Heart right ventricle (tissue), 16 donors: ENCODE data around the gene CDKN3. TPM values are rescaled to one million over a fixed set of nuclear protein-coding genes. Genes with fewer than 3 reads are reported as not detected.

ENCODE experiments used
- ATAC-seq, 8 donors: fragments of 200-7000 bp; cut with Tn5 transposase; one replicate each; pipeline ENCODE4 v1.9.1; 2020; ENCODE audit warnings: mild to moderate bottlenecking in 8 of 8, moderate library complexity in 8 of 8, moderate number of reproducible peaks in 1 of 8
- DNase-seq, 2 donors: peaks; one replicate each; pipeline ENCODE4 v3.0.0-alpha.2; 2020
- H3K27ac ChIP-seq, 10 donors: fragments of 200-600 bp; sonication (generic) in 2 of 10; one replicate each; pipeline versions ENCODE4 v1.5.0 to v1.8.0; 2020 to 2022; ENCODE audit warnings: mild to moderate bottlenecking in 3 of 10
- H3K27me3 ChIP-seq, 7 donors: fragments of 200-600 bp; one replicate each; pipeline ENCODE4 v1.8.0; 2021 to 2022; ENCODE audit warnings: mild to moderate bottlenecking in 2 of 7
- H3K36me3 ChIP-seq, 9 donors: fragments of 200-600 bp; sonication (generic) in 1 of 9; one replicate each; pipeline versions ENCODE4 v1.5.0 to v1.8.0; 2020 to 2022; ENCODE audit warnings: mild to moderate bottlenecking in 2 of 9
- H3K4me1 ChIP-seq, 9 donors: fragments of 200-600 bp; sonication (generic) in 1 of 9; one replicate each; pipeline versions ENCODE4 v1.5.0 to v1.8.0; 2020 to 2022; ENCODE audit warnings: mild to moderate bottlenecking in 4 of 9
- H3K4me3 ChIP-seq, 10 donors: fragments of 200-600 bp; sonication (generic) in 2 of 10; one replicate each; pipeline versions ENCODE4 v1.5.0 to v1.8.0; 2020 to 2022; ENCODE audit warnings: mild to moderate bottlenecking in 7 of 10, moderate library complexity in 2 of 10
- H3K9me3 ChIP-seq, 11 donors: fragments of 200-600 bp in 10 of 11; sonication (generic) in 2 of 11; one replicate each; pipeline versions ENCODE4 v1.5.0 to v1.8.0; 2013 to 2022; ENCODE audit warnings: mild to moderate bottlenecking in 2 of 11, control low read depth in 1 of 11, moderate library complexity in 1 of 11
- WGBS, 2 donors: extraction: QIAGEN DNeasy Blood & Tissue Kit; methylation state at CpG; one replicate each; pipeline ENCODE4 v1.1.7; 2013; ENCODE audit warnings: inconsistent platforms in 1 of 2; 5-methylcytosine and 5-hydroxymethylcytosine counted together
- intact Hi-C, 10 donors: fragments of 100-400 bp; cut with DNase I; formaldehyde crosslinking; loops; one replicate each; pipeline versions ENCODE4 v1.11.1 to v1.14.2; 2022
- polyA plus RNA-seq, 2 donors: library from polyadenylated mRNA; stranded (reverse); fragments of 200-250 nt; gene quantifications; one replicate each; pipeline ENCODE4 v1.2.3, GENCODE V29; 2013
- total RNA-seq, 10 donors: library from RNA; stranded (reverse); fragmentation: NEBNext Ultra II Directional in 3 of 10; extraction: Animal tissue kit (Norgen Biotek cat#: 25700) in 3 of 10; gene quantifications; one replicate each; pipeline versions ENCODE4 v1.2.1 to v1.2.4, GENCODE V29; 2021 to 2023
- TF ChIP-seq, protein P1 (sequence below), 9 donors: fragments of 200-600 bp; sonication (generic) in 2 of 9; IDR thresholded peaks; one replicate each; pipeline versions ENCODE4 v1.5.0 to v1.8.0; 2021 to 2022; ENCODE audit warnings: antibody characterized with exemption in 9 of 9, mild to moderate bottlenecking in 5 of 9, moderate library complexity in 1 of 9
- donor health status: Arrhythmogenic right ventricular cardiomyopathy.
- donor health status: ischemic (EF 13 %, LVEDD 7.1; RV severe dilation, severe dysfunction).
- donor health status: healthy with polysubstance abuse.
- donor health status: DM: no; HTN: yes; CAD: no.
- donor health status: DM: no; HTN: no; CAD: no.
- donor health status: ischemic (EF 25% LVEDD 6.9; RV normal size, moderate dysfunction).
- donor health status: ischemic (EF 25% LVEDD 5.7; RV mildly dilated, moderate dysfunction).
- donor health status: healthy.
- donor health status: DM: yes; HTN: yes; CAD: no.
- donor health status: Ischemic cardiomyopathy.
- donor health status: ischemic (EF 35%, LVEDD 5.7; RV mildly dilated, moderate dysfunction).
- donor health status: nonischemic (EF 11% LVEDD 7.7; RV severe dilation, severe dysfunction).
- donor health status: DM: yes; HTN: yes; CAD: no.
- donor health status: PGD.
- donor health status: ischemic (EF 29% LVEDD 5.4; RV normal size, mild dysfunction).
- donor health status: nonischemic (EF 23%, LVEDD 6.1; RV moderate dilation, normal function).

The CDKN3 gene
- total and polyA plus RNA-seq, 12 donors: 1.8 to 14.7 (median 4.2) TPM

DNA sequence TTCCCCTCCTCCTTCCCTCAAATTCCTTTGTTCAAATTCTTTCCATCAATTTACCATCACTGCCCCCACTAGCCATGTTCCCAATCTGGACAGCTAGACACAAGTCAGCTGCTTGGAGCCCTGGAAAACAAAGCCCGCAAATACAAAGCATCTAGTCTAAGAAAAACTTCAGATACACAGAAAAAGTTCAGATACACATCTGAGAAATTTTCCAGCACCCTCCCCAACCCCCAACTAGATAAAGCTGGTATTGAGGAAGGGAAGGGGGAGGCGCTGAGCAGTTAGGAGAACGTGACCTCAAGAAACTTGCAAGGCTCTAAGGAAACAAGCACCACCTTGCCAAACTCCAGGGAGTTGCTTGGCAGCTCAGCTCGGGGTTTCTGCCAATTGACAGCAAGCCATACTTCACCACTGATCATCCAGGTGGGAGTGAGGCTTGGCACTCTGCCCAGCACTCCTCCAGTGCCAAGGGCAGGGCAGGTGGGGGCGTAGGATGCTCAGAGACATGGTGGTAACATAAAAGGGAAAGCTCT, 49.4 kb downstream of the CDKN3 start:
- H3K27me3 ChIP-seq: no peaks in the 10 kb centered on the region
- no peak for DNase-seq

DNA sequence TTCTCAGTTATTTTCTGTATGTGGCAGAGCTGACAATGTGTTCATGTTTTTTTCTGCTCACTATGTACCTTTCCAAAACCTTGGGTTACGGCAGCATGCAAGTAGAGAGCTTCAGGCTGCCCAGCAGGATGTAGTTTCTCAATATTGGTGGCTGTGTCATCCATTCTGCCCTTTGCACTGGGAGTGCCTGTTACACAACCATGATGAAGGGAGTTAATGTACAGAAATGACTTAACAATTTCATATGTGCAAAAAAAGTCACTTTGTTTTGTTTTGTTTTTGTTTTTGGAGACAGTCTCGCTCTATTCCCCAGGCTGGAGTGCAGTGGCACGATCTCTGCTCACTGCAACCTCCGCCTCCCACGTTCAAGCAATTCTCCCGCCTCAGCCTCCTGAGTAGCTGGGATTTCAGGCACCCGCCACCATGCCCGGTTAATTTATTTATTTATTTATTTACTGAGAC, 50.5 kb downstream of the CDKN3 start:
- ATAC-seq: peak in 2 of 8 donors; percentile 43 to 58

More for the DNA sequence above, 49.4 kb downstream of the CDKN3 start:
- no peaks in the 10 kb centered on the region for H3K9me3 ChIP-seq
- H3K4me3 ChIP-seq: no peak overlapping the region
- TF ChIP-seq, protein P1, sequence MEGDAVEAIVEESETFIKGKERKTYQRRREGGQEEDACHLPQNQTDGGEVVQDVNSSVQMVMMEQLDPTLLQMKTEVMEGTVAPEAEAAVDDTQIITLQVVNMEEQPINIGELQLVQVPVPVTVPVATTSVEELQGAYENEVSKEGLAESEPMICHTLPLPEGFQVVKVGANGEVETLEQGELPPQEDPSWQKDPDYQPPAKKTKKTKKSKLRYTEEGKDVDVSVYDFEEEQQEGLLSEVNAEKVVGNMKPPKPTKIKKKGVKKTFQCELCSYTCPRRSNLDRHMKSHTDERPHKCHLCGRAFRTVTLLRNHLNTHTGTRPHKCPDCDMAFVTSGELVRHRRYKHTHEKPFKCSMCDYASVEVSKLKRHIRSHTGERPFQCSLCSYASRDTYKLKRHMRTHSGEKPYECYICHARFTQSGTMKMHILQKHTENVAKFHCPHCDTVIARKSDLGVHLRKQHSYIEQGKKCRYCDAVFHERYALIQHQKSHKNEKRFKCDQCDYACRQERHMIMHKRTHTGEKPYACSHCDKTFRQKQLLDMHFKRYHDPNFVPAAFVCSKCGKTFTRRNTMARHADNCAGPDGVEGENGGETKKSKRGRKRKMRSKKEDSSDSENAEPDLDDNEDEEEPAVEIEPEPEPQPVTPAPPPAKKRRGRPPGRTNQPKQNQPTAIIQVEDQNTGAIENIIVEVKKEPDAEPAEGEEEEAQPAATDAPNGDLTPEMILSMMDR (IDR thresholded peaks at IDR 0.05): no peak
- intact Hi-C loops: loop anchor here in 1 of 10 donors (5.0 kb wide), 1 partner anchor 36 kb away; no protein-coding TSS in a partner anchor
- H3K4me1 ChIP-seq: peaks cover 0 to 41% (median 3%) of the 10 kb centered on the region in 9 donors
- H3K27ac ChIP-seq: peak overlapping the region in 1 of 10 donors; percentile 64
- 27 to 31% methylated on average over 5 of the region's 5 CpGs for WGBS, 2 donors
- no peaks in the 10 kb centered on the region for H3K36me3 ChIP-seq
- ATAC-seq: no peak

DNA sequence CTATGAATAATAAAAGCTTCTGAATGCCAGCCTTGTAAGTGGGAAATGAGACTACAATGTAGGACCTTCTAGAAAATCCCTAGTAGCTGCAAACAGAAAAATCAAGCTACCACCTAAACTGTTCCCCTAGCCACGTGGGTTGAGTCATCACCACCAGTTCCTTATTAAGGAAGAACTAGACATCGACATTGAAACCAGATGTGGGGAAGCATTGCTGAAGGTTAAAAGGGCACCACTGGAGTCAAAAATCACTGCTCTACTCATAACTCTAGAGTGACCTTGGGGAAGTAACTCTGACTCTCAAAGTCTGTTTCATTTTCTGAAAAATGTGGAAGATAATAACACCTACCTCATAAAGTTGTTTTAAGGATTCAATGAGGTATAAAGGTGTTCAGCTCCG, 53.7 kb downstream of the CDKN3 start:
- Histone ChIP-seq H3K4me3 (no peak overlapping the region), H3K9me3 (no peaks in the 10 kb centered on the region), H3K27me3 (no peaks in the 10 kb centered on the region), H3K27ac (peak overlapping the region in 1 of 10 donors; percentile 37), H3K4me1 (peaks cover 0 to 35% (median 0%) of the 10 kb centered on the region in 9 donors), H3K36me3 (no peaks in the 10 kb centered on the region)
- ATAC-seq (peak in 1 of 8 donors; percentile 7), DNase-seq (no peak)
- intact Hi-C loops: no loop called here
- 60 to 71% methylated on average over 3 of the region's 3 CpGs for WGBS, 2 donors
- TF ChIP-seq, protein P1 (IDR thresholded peaks at IDR 0.05): no peak

More for the DNA sequence above, 50.5 kb downstream of the CDKN3 start:
- Histone ChIP-seq H3K4me3 (no peak overlapping the region), H3K4me1 (peaks cover 0 to 35% (median 0%) of the 10 kb centered on the region in 9 donors), H3K27me3 (no peaks in the 10 kb centered on the region), H3K9me3 (no peaks in the 10 kb centered on the region), H3K27ac (peak overlapping the region in 1 of 10 donors; percentile 64), H3K36me3 (no peaks in the 10 kb centered on the region)
- WGBS, 2 donors: 90 to 91% methylated on average over 8 of the region's 8 CpGs
- intact Hi-C loops: loop anchor here in 1 of 10 donors (5.0 kb wide), 1 partner anchor 35 kb away; no protein-coding TSS in a partner anchor
- no peak for DNase-seq
- TF ChIP-seq, protein P1 (IDR thresholded peaks at IDR 0.05): no peak

DNA sequence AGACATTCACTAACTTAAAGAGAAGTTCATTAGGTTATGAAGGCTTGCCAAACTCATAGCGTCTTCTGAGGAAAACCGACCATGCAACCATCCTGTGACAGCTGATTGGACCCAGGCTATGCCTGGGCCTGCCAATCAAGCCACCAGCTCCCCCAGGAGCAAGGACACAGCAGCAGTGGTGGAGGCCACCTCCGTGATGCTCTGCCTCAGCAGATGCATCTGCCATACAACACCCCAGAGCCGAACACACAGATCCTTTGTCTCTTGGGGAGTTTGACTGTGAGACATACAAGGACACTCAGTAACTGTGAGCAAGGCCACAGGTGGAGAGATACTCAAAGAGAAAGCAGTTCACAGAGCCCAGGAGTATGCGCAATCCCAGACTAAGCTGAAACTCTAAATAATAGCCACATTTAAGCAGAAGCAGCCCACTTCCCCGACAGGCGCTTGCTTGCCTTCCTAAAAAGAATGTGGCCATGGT, 54.4 kb downstream of the CDKN3 start:
- Histone ChIP-seq H3K4me1 (peaks cover 0 to 30% (median 0%) of the 10 kb centered on the region in 9 donors), H3K9me3 (no peaks in the 10 kb centered on the region), H3K4me3 (no peak overlapping the region), H3K27me3 (no peaks in the 10 kb centered on the region), H3K36me3 (no peaks in the 10 kb centered on the region), H3K27ac (peak overlapping the region in 1 of 10 donors; percentile 37)
- TF ChIP-seq, protein P1 (IDR thresholded peaks at IDR 0.05): no peak
- intact Hi-C loops: no loop called here
- WGBS, 2 donors: 84 to 87% methylated on average over 7 of the region's 7 CpGs
- no peak for ATAC-seq
- no peak for DNase-seq
